ENCODE measurements around the gene FAM169A.
"Not testable (repeated sequence)": the region's sequence is repeated elsewhere in the genome, so short reads cannot be mapped to it uniquely, and the experiment has no call there.

FAM169A gene

GRCh38 chr5:74798977-74799911 lies 66.9 kb downstream of the FAM169A start:
- Histone ChIP-seq H3K4me3 (ENCODE audit: low read depth, low read length) (no peak overlapping the region), H3K27ac (no peak overlapping the region), H3K36me3 (replicated peaks) (no peaks in the 10 kb centered on the region), H3K27me3 (replicated peaks) (no peaks in the 10 kb centered on the region)
- no peak for DNase-seq
- in situ Hi-C loops (cut with HindIII; ENCODE audit: low pct_ligation_motif_present, low sequenced_read_pairs), result no loop called here
- TF ChIP-seq CTCF (IDR thresholded peaks at IDR 0.05; ENCODE audit: low read depth, low read length, missing control alignments), result no peak

GRCh38 chr5:74791669-74792068 lies 74.5 kb downstream of the FAM169A start:
- H3K27me3 ChIP-seq (replicated peaks); H3K36me3 ChIP-seq (replicated peaks); DNase-seq; in situ Hi-C loops (cut with HindIII; ENCODE audit: low pct_ligation_motif_present, low sequenced_read_pairs); H3K4me3 ChIP-seq (ENCODE audit: low read depth, low read length); H3K27ac ChIP-seq: not testable (repeated sequence)

GRCh38 chr5:74787424-74787823 lies 78.8 kb downstream of the FAM169A start:
- no peaks in the 10 kb centered on the region for H3K27me3 ChIP-seq (replicated peaks)
- no peak overlapping the region for H3K27ac ChIP-seq
- TF ChIP-seq CTCF (IDR thresholded peaks at IDR 0.05; ENCODE audit: low read depth, low read length, missing control alignments), result no peak
- in situ Hi-C loops (cut with HindIII; ENCODE audit: low pct_ligation_motif_present, low sequenced_read_pairs), result no loop called here
- H3K4me3 ChIP-seq (ENCODE audit: low read depth, low read length), result no peak overlapping the region
- no peak for DNase-seq
- no peaks in the 10 kb centered on the region for H3K36me3 ChIP-seq (replicated peaks)

GRCh38 chr5:74786851-74787250 lies 79.3 kb downstream of the FAM169A start:
- in situ Hi-C loops (cut with HindIII; ENCODE audit: low pct_ligation_motif_present, low sequenced_read_pairs), result no loop called here

GRCh38 chr5:74778609-74779008 lies 87.6 kb downstream of the FAM169A start:
- peaks cover 15% of the 10 kb centered on the region for H3K36me3 ChIP-seq (replicated peaks)
- no peak overlapping the region for H3K27ac ChIP-seq
- in situ Hi-C loops (cut with HindIII; ENCODE audit: low pct_ligation_motif_present, low sequenced_read_pairs), result no loop called here
- no peak for TF ChIP-seq CTCF (IDR thresholded peaks at IDR 0.05; ENCODE audit: low read depth, low read length, missing control alignments)
- DNase-seq, result no peak
- H3K27me3 ChIP-seq (replicated peaks), result no peaks in the 10 kb centered on the region
- H3K4me3 ChIP-seq (ENCODE audit: low read depth, low read length), result no peak overlapping the region

More at GRCh38 chr5:74786851-74787250, 79.3 kb downstream of the FAM169A start:
- Histone ChIP-seq H3K4me3 (ENCODE audit: low read depth, low read length) (no peak overlapping the region), H3K36me3 (replicated peaks) (no peaks in the 10 kb centered on the region), H3K27ac (no peak overlapping the region), H3K27me3 (replicated peaks) (no peaks in the 10 kb centered on the region)
- TF ChIP-seq CTCF (IDR thresholded peaks at IDR 0.05; ENCODE audit: low read depth, low read length, missing control alignments), result no peak
- DNase-seq, result no peak

- peaks cover 40% of the 10 kb centered on the region for H3K36me3 ChIP-seq (replicated peaks)
- H3K27ac ChIP-seq, result no peak overlapping the region
- no peaks in the 10 kb centered on the region for H3K27me3 ChIP-seq (replicated peaks)
- DNase-seq, result no peak
- no peak overlapping the region for H3K4me3 ChIP-seq (ENCODE audit: low read depth, low read length)
- TF ChIP-seq CTCF (IDR thresholded peaks at IDR 0.05; ENCODE audit: low read depth, low read length, missing control alignments), result no peak
- in situ Hi-C loops (cut with HindIII; ENCODE audit: low pct_ligation_motif_present, low sequenced_read_pairs), result no loop called here
Observed at GRCh38 chr5:74772359-74772758, 93.8 kb downstream of the FAM169A start.
